ENCODE results near the gene CD8A.
"Not testable (repeated sequence)": the region's sequence is repeated elsewhere in the genome, so short reads cannot be mapped to it uniquely, and the experiment has no call there.

CD8A gene

GRCh38 chr2:86790676-86791572 is at the start of gene CD8A:
Gene CD8A (minus strand): TSS chr2:86790913. CDS start chr2:86790825, 88 bp downstream.
- DNase-seq (ENCODE audit: low spot score), result no peak

- not testable (repeated sequence) for DNase-seq (ENCODE audit: low spot score)
Observed at GRCh38 chr2:86839871-86840548, 49.3 kb upstream of the CD8A start.

- not testable (repeated sequence) for DNase-seq (ENCODE audit: low spot score)
Observed at GRCh38 chr2:86839455-86839854, 48.7 kb upstream of the CD8A start.

- not testable (repeated sequence) for DNase-seq (ENCODE audit: low spot score)
Observed at GRCh38 chr2:86837714-86838113, 47.0 kb upstream of the CD8A start.

GRCh38 chr2:86836915-86837695 is 46.4 kb upstream of the CD8A start:
- peak; percentile 31 for DNase-seq (ENCODE audit: low spot score)

GRCh38 chr2:86835548-86835889 is 44.8 kb upstream of the CD8A start:
- DNase-seq (ENCODE audit: low spot score), result not testable (repeated sequence)

GRCh38 chr2:86833315-86833714 is 42.6 kb upstream of the CD8A start:
- DNase-seq (ENCODE audit: low spot score), result no peak

- no peak for DNase-seq (ENCODE audit: low spot score)
Observed at GRCh38 chr2:86832334-86833096, 41.8 kb upstream of the CD8A start.

- no peak for DNase-seq (ENCODE audit: low spot score)
Observed at GRCh38 chr2:86831537-86831936, 40.8 kb upstream of the CD8A start.

GRCh38 chr2:86826951-86827350 is 36.2 kb upstream of the CD8A start:
- no peak for DNase-seq (ENCODE audit: low spot score)

GRCh38 chr2:86825693-86826381 is 35.1 kb upstream of the CD8A start:
- DNase-seq (ENCODE audit: low spot score), result no peak

- no peak for DNase-seq (ENCODE audit: low spot score)
Observed at GRCh38 chr2:86825036-86825692, 34.5 kb upstream of the CD8A start.

- DNase-seq (ENCODE audit: low spot score), result no peak
Observed at GRCh38 chr2:86822668-86823345, 32.1 kb upstream of the CD8A start.

GRCh38 chr2:86821842-86822241 is 31.1 kb upstream of the CD8A start:
- no peak for DNase-seq (ENCODE audit: low spot score)

- no peak for DNase-seq (ENCODE audit: low spot score)
Observed at GRCh38 chr2:86821306-86821705, 30.6 kb upstream of the CD8A start.

GRCh38 chr2:86818957-86819356 is 28.2 kb upstream of the CD8A start:
- DNase-seq (ENCODE audit: low spot score), result no peak

GRCh38 chr2:86818114-86818801 is 27.5 kb upstream of the CD8A start:
- no peak for DNase-seq (ENCODE audit: low spot score)

- no peak for DNase-seq (ENCODE audit: low spot score)
Observed at GRCh38 chr2:86815611-86816010, 24.9 kb upstream of the CD8A start.

GRCh38 chr2:86809481-86810121 is 18.9 kb upstream of the CD8A start:
- DNase-seq (ENCODE audit: low spot score), result no peak
